NCI-H460 (cell line): Measurements from ENCODE around the gene NIN. TPM values are rescaled to one million over a fixed set of nuclear protein-coding genes. Genes with fewer than 3 reads are reported as not detected.

Source experiments
- DNase-seq: peaks from one replicate; pipeline ENCODE4 v3.0.0-alpha.2; 2016; ENCODE audit warnings: low read depth; ENCODE audit errors: extremely low read depth
- small RNA-seq, 2 experiments: library from RNA; depleted of rRNA; stranded (forward); fragments of <200 nt; gene quantifications; one replicate each; pipeline ENCODE3, GENCODE V24; 2014
- total RNA-seq: library from RNA; depleted of rRNA; stranded (reverse); fragments of >200 nt; shearing (Covaris generic); gene quantifications from 2 replicates; pipeline ENCODE4 v1.2.3, GENCODE V29; 2014; rRNA removed

Gene NIN
- total RNA-seq, 1 experiment from 2014 or later: 31.7 TPM

GRCh38 chr14:50670196-50670865 lies 160.6 kb downstream of the NIN start:
- no peak for DNase-seq

Small RNA genes lying within 50 kb of the gene (small RNA-seq; reads per million reads assigned to genes)
- gene RF00593: 0 reads per million in 2 experiments

Other genes with a start within 250 kb of the NIN start
- gene SAV1, start 162.9 kb downstream of the NIN start, total RNA-seq: 71.8 and 75.9 TPM in 2 replicates
- not detected in 2 replicates for gene ABHD12B, start 40.9 kb upstream of the NIN start, total RNA-seq
- 255 and 258 TPM in 2 replicates for gene PYGL, start 113.3 kb upstream of the NIN start, total RNA-seq